K562 (cell line): ENCODE measurements around the gene ATP2B1.

ENCODE experiments used
- CBX2 ChIP-seq: fragments of 200-600 bp; sonication (generic); IDR thresholded peaks from one replicate; pipeline ENCODE4 v1.6.1; 2012; ENCODE audit warnings: mild to moderate bottlenecking, low read length, inconsistent platforms; ENCODE audit not compliant: insufficient read depth, poor library complexity, severe bottlenecking
- CBX8 ChIP-seq: fragments of 200-600 bp; sonication (generic); IDR thresholded peaks from 2 replicates; pipeline ENCODE4 v1.6.1; 2012; ENCODE audit warnings: borderline replicate concordance, mixed run types, low read depth, mild to moderate bottlenecking, moderate library complexity, mixed read lengths, low read length, control low read depth, inconsistent platforms; ENCODE audit not compliant: poor library complexity, severe bottlenecking; ENCODE audit errors: extremely low read depth
- ERF ChIP-seq: fragments of 450-650 bp; formaldehyde crosslinking; IDR thresholded peaks from 2 replicates; pipeline ENCODE4 v1.4.0; 2020; ENCODE audit warnings: mild to moderate bottlenecking, mixed read lengths
- IRF9 ChIP-seq: fragments of 450-650 bp; IDR thresholded peaks from 2 replicates; pipeline ENCODE4 v1.6.1; 2016; ENCODE audit warnings: missing biosample characterization, missing genetic modification characterization
- MAFK ChIP-seq: IDR thresholded peaks from 2 replicates; pipeline ENCODE4 v1.6.1; 2011; ENCODE audit warnings: low read length, improper control_type of control experiment
- PCBP2 ChIP-seq: fragments of 200-400 bp; formaldehyde crosslinking; IDR thresholded peaks from 2 replicates; pipeline ENCODE4 v1.6.1; 2018; ENCODE audit warnings: low read length, low read depth, mild to moderate bottlenecking, moderate library complexity; ENCODE audit not compliant: poor library complexity, severe bottlenecking
- SRF ChIP-seq, 2 experiments: fragments of 250-450, 450-650 bp in 1 of 2; sonication (Bioruptor Pico) in 1 of 2; sonication (generic) in 1 of 2; formaldehyde crosslinking; IDR thresholded peaks; 2 replicates each; pipeline versions ENCODE4 v1.5.0 to v1.5.1; 2020 to 2022; ENCODE audit warnings: mild to moderate bottlenecking in 1 of 2, missing genetic modification reagents in 1 of 2
- TCF3 ChIP-seq: sonication (generic); formaldehyde crosslinking; IDR thresholded peaks from 2 replicates; pipeline ENCODE4 v1.4.0; 2020; ENCODE audit warnings: mild to moderate bottlenecking, missing genetic modification reagents

DNA sequence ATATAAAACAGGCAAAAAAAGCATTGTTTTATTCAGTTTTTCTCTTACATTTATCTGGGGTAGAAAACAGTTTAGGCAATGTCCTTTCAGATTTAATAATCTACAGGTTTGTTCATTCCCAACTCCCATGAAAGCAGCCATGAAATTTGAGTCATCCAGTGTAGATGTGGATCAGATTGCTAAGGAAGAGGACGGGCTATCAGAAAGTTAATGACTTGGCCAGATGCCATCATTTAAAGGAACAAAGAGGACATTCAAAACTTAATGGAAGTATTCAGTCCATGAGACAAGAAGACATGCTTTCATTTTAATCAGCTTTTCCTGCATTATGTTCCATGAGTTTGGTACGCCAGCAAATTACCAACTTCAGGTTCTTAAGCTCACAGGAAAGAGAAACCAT is 151.7 kb downstream of the ATP2B1 start:
- TF ChIP-seq MAFK (no peak), CBX8 (no peak), TCF3 (CRISPR knock-in tag) (no peak), IRF9 (tag) (no peak), CBX2 (no peak), SRF (CRISPR knock-in tag; IDR thresholded peaks at IDR 0.05) (no peak), ERF (CRISPR knock-in tag) (no peak), PCBP2 (no peak)
